WTC11 (cell line): ENCODE measurements around the gene TPCN2.

Experiments
- AFF4 ChIP-seq: sonication (generic); formaldehyde crosslinking; IDR thresholded peaks from 2 replicates; pipeline ENCODE4 v1.8.1; 2023; ENCODE audit warnings: mild to moderate bottlenecking, missing genetic modification reagents, borderline replicate concordance
- CTCF ChIP-seq: fragments of 200-600 bp; IDR thresholded peaks from 2 replicates; pipeline ENCODE4 v1.8.0; 2022; ENCODE audit warnings: antibody characterized with exemption
- FOXP4 ChIP-seq: sonication (generic); formaldehyde crosslinking; IDR thresholded peaks from 2 replicates; pipeline ENCODE4 v1.8.0; 2022; ENCODE audit warnings: mild to moderate bottlenecking, missing genetic modification reagents
- PREB ChIP-seq: sonication (generic); formaldehyde crosslinking; IDR thresholded peaks from 2 replicates; pipeline ENCODE4 v1.8.1; 2022; ENCODE audit warnings: mild to moderate bottlenecking, missing genetic modification reagents, moderate library complexity, borderline replicate concordance
- ZNF121 ChIP-seq: sonication (generic); formaldehyde crosslinking; IDR thresholded peaks from 2 replicates; pipeline ENCODE4 v1.8.0; 2023; ENCODE audit warnings: missing genetic modification reagents
- TF ChIP-seq, protein P1 (sequence below): sonication (generic); formaldehyde crosslinking; IDR thresholded peaks from 2 replicates; pipeline ENCODE4 v1.8.0; 2022; ENCODE audit warnings: mild to moderate bottlenecking, missing genetic modification reagents

GRCh38 chr11:69135420-69136363, 87.0 kb downstream of the TPCN2 start:
- TF ChIP-seq PREB (CRISPR knock-in tag) (no peak), AFF4 (CRISPR knock-in tag) (no peak), CTCF (no peak), ZNF121 (no peak), FOXP4 (no peak)
- TF ChIP-seq, protein P1, sequence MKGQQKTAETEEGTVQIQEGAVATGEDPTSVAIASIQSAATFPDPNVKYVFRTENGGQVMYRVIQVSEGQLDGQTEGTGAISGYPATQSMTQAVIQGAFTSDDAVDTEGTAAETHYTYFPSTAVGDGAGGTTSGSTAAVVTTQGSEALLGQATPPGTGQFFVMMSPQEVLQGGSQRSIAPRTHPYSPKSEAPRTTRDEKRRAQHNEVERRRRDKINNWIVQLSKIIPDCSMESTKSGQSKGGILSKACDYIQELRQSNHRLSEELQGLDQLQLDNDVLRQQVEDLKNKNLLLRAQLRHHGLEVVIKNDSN (CRISPR knock-in tag) = no peak
